ENCODE measurements around the gene PRDM15. TPM values are rescaled to one million over a fixed set of nuclear protein-coding genes. Genes with fewer than 3 reads are reported as not detected.

The PRDM15 gene
- total and polyA plus RNA-seq, 8 donors = 6.2 to 10.0 (median 7.3) TPM

- Histone ChIP-seq H3K27me3 (no peaks in the 10 kb centered on the region), H3K27ac (no peak overlapping the region), H3K4me3 (no peak overlapping the region), H3K9me3 (no peaks in the 10 kb centered on the region), H3K4me1 (no peaks in the 10 kb centered on the region), H3K36me3 (peaks cover 0 to 72% of the 10 kb centered on the region in 2 donors)
- DNase-seq (no peak), ATAC-seq (no peak)
- TF ChIP-seq CTCF (IDR thresholded peaks at IDR 0.05) = no peak
- intact Hi-C loops (cut with DNase I) = no loop called here
Observed at GRCh38 chr21:41901782-41902181, 22.6 kb upstream of the PRDM15 start.

GRCh38 chr21:41901099-41901498, 22.0 kb upstream of the PRDM15 start:
- no peak for TF ChIP-seq CTCF (IDR thresholded peaks at IDR 0.05)
- no peak overlapping the region for H3K27ac ChIP-seq
- peaks cover 0 to 1% of the 10 kb centered on the region in 2 donors for H3K4me1 ChIP-seq
- DNase-seq (no peak), ATAC-seq (peak; percentile 16)
- peaks cover 0 to 65% of the 10 kb centered on the region in 2 donors for H3K36me3 ChIP-seq
- H3K9me3 ChIP-seq = no peaks in the 10 kb centered on the region
- H3K4me3 ChIP-seq = no peak overlapping the region
- no peaks in the 10 kb centered on the region for H3K27me3 ChIP-seq
- intact Hi-C loops (cut with DNase I) = no loop called here

- Histone ChIP-seq H3K4me1 (peaks cover 0 to 3% of the 10 kb centered on the region in 2 donors), H3K36me3 (peaks cover 0 to 58% of the 10 kb centered on the region in 2 donors), H3K27ac (no peak overlapping the region), H3K27me3 (no peaks in the 10 kb centered on the region), H3K9me3 (no peaks in the 10 kb centered on the region), H3K4me3 (no peak overlapping the region)
- intact Hi-C loops (cut with DNase I) = no loop called here
- DNase-seq = no peak
- TF ChIP-seq CTCF (IDR thresholded peaks at IDR 0.05) = no peak
- ATAC-seq = no peak
Observed at GRCh38 chr21:41900401-41900800, 21.3 kb upstream of the PRDM15 start.

- H3K4me3 ChIP-seq = no peak overlapping the region
- intact Hi-C loops (cut with DNase I) = no loop called here
- TF ChIP-seq CTCF (IDR thresholded peaks at IDR 0.05) = no peak
- H3K36me3 ChIP-seq = peaks cover 0 to 55% of the 10 kb centered on the region in 2 donors
- ATAC-seq (no peak), DNase-seq (no peak)
- no peaks in the 10 kb centered on the region for H3K27me3 ChIP-seq
- no peaks in the 10 kb centered on the region for H3K9me3 ChIP-seq
- H3K4me1 ChIP-seq = peaks cover 0 to 3% of the 10 kb centered on the region in 2 donors
- H3K27ac ChIP-seq = no peak overlapping the region
Observed at GRCh38 chr21:41899426-41900202, 20.5 kb upstream of the PRDM15 start.

- no peak for TF ChIP-seq CTCF (IDR thresholded peaks at IDR 0.05)
- H3K4me1 ChIP-seq = peaks cover 0 to 3% of the 10 kb centered on the region in 2 donors
- H3K27me3 ChIP-seq = no peaks in the 10 kb centered on the region
- intact Hi-C loops (cut with DNase I) = no loop called here
- peaks cover 0 to 53% of the 10 kb centered on the region in 2 donors for H3K36me3 ChIP-seq
- no peak overlapping the region for H3K4me3 ChIP-seq
- H3K27ac ChIP-seq = no peak overlapping the region
- ATAC-seq = no peak
- H3K9me3 ChIP-seq = no peaks in the 10 kb centered on the region
- DNase-seq = no peak
Observed at GRCh38 chr21:41898998-41899397, 19.9 kb upstream of the PRDM15 start.

All from left lung (tissue), 10 donors.